Measurements from ENCODE around the gene DCBLD2.

DNA sequence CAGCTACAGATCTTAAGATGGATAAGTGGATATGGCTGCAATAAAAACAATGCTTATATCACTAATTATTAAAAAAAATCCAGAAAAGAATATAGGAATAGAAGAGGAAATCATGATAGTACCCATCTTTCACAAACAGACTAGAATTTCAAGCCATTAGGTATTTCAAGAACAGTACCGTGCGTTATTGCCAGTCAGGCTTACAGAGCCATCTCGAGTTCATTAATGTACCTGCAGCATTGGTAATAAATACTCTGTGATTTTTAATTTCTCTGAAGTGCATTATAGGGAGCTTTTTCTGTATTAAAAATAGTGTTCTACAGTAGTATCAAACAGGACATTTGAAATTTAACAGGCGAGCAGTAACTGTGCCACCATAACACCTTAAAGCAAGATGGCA is 102.7 kb downstream of the DCBLD2 start:
- TF ChIP-seq, protein P1, sequence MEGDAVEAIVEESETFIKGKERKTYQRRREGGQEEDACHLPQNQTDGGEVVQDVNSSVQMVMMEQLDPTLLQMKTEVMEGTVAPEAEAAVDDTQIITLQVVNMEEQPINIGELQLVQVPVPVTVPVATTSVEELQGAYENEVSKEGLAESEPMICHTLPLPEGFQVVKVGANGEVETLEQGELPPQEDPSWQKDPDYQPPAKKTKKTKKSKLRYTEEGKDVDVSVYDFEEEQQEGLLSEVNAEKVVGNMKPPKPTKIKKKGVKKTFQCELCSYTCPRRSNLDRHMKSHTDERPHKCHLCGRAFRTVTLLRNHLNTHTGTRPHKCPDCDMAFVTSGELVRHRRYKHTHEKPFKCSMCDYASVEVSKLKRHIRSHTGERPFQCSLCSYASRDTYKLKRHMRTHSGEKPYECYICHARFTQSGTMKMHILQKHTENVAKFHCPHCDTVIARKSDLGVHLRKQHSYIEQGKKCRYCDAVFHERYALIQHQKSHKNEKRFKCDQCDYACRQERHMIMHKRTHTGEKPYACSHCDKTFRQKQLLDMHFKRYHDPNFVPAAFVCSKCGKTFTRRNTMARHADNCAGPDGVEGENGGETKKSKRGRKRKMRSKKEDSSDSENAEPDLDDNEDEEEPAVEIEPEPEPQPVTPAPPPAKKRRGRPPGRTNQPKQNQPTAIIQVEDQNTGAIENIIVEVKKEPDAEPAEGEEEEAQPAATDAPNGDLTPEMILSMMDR (IDR thresholded peaks at IDR 0.05) = peak in 6 of 12 donors; percentile 20 to 44 (median 32)
- TF ChIP-seq POLR2A (IDR thresholded peaks at IDR 0.05) = no peak

All from heart left ventricle (tissue), 13 donors.